Jurkat, Clone E6-1 (cell line): ENCODE results near the gene RBKS.
"Not testable (repeated sequence)": the region's sequence is repeated elsewhere in the genome, so short reads cannot be mapped to it uniquely, and the experiment has no call there.

Experiments used
- DNase-seq: peaks from one replicate; pipeline ENCODE4 v3.0.0-alpha.2; 2011; ENCODE audit warnings: low read depth, low spot score
- H3K4me3 ChIP-seq: 2 replicates; pipeline ENCODE4 v1.5.1; 2011; ENCODE audit warnings: mild to moderate bottlenecking, low read length, control low read depth, moderate library complexity

Gene RBKS

DNA sequence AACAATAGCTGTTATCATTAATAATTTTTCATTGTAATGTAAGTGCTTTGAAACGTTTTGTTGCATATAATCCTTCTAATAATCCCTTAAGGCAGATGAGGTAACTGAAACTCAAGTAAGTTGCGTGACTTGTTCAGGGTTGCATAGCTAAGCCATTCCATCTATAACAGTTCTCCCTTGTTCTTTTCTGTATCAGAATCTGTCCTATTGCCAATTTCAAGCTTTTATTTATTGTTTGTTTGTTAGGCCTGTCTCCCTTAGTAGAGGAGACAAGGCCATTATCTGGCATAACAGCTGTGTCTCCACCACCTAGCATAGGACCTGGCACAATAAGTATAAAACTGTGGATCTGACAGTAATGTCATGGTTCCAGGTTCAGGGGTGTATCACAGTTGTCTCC is 19.7 kb upstream of the RBKS start:
- DNase-seq: no peak
- no peak overlapping the region for H3K4me3 ChIP-seq

DNA sequence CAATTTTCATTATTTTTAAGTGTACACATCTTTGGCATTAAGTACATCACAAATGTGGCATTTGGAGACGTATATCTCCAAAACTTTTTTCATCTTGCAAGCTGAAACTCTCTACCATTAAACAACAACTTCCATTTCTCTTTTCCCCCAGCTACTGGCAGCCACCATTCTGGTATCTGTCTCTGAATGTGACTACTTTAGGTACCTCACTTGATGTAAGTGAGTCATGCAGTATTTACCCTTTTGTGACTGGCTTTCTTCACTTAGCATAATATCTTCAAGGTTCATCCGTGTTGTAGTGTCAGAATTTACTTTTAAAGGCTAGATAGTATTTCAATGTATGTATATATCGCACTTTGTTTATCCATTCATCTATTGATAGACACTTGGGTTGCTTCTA is 17.4 kb upstream of the RBKS start:
- no peak for DNase-seq
- H3K4me3 ChIP-seq: no peak overlapping the region

DNA sequence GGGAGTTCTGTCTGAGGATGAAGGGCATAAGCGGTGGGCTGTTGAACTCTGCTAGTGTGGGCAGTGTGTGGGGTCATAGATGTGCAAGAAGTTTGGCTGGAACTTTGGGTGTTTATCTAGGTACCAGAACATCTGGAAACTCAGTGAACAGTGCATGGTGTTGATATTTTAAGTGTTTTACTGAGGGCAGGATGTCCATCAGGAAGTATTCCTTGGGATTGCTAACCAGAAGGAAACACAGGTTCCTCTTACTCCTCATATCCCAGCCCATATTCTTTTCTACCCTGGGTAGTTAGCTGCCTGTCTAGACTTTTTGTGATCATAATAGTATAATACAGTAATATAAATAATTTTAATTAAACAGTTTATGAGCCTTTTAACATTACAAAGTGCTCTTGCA is 15.9 kb upstream of the RBKS start:
- no peak for DNase-seq
- H3K4me3 ChIP-seq: no peak overlapping the region

- H3K4me3 ChIP-seq: no peak overlapping the region
- DNase-seq: no peak
Observed at GRCh38 chr2:27904405-27904665, 14.1 kb upstream of the RBKS start.

- DNase-seq: no peak
- no peak overlapping the region for H3K4me3 ChIP-seq
Observed at GRCh38 chr2:27903649-27904404, 13.6 kb upstream of the RBKS start.

GRCh38 chr2:27903018-27903417 is 12.8 kb upstream of the RBKS start:
- DNase-seq: no peak
- H3K4me3 ChIP-seq: no peak overlapping the region

- DNase-seq: no peak
- H3K4me3 ChIP-seq: no peak overlapping the region
Observed at GRCh38 chr2:27902098-27902497, 11.9 kb upstream of the RBKS start.

DNA sequence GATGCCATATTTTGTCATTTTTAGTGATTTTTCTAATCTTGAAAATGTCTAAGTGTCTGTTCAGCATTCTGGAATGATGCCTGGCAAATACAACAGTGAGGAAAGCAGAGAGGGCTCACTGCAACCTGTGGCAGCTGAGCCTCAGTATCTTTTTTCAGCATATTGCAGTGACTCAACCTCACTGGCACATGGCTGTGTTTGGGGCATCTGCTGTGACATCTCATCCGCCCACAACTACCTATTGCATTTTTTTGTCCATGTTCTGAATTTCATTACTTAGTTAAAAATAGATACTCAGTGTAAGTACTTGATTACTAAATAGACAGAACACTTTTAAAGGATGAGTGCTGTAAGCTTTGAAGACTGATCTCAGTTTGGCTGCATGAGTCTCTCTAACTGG is 11.0 kb upstream of the RBKS start:
- no peak overlapping the region for H3K4me3 ChIP-seq
- DNase-seq: no peak

- DNase-seq: no peak
- H3K4me3 ChIP-seq: no peak overlapping the region
Observed at GRCh38 chr2:27897717-27898116, 7.5 kb upstream of the RBKS start.

DNA sequence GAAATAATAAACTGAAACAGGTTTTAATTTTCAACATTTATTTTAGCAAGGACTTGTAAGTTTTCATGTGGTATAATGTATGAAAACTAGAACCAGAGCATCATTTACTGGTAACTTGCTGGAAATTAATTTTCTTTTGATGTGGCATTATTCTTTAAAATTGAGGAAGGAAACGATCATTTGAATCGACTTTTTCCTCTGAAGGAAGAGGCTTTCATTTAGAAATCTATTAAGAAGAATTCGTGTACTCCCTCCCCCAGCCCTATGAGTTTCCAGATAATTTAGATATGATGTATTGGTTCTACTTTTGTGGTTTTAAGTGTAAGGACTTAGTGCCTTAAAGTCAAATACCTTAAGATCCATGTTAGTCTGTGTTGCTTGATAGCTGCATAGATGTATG is 2.8 kb upstream of the RBKS start:
- no peak for DNase-seq
- H3K4me3 ChIP-seq: no peak overlapping the region

GRCh38 chr2:27891673-27892105 is 1.5 kb upstream of the RBKS start:
- no peak for DNase-seq
- no peak overlapping the region for H3K4me3 ChIP-seq

- peak overlapping the region; percentile 91 for H3K4me3 ChIP-seq
- peak; percentile 71 for DNase-seq
Observed at GRCh38 chr2:27890924-27891672, 911 bp upstream of the RBKS start.

DNA sequence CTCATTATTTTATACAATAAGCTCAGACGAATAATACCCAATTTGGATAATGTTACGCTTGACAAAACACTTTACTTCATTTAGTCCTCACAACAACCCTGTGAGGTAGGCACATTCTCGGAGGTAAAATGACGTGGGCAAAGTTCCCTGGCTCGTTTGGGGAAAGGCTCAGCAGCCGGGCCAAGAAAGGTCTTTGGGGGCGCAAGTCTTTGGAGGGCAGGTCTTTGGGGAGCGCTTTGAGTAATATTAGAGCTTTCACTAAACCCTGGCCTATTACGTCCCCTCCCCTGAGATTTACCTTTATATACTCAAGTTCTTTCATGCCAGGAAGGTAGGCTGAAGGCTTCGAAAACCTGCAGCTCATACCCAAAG is 427 bp downstream of the RBKS start:
- DNase-seq: no peak
- H3K4me3 ChIP-seq: peak overlapping the region; percentile 91

GRCh38 chr2:27888790-27889189 is 1.4 kb downstream of the RBKS start:
- no peak overlapping the region for H3K4me3 ChIP-seq
- no peak for DNase-seq

- H3K4me3 ChIP-seq: no peak overlapping the region
- DNase-seq: no peak
Observed at GRCh38 chr2:27887830-27888229, 2.4 kb downstream of the RBKS start.

GRCh38 chr2:27887111-27887510 is 3.1 kb downstream of the RBKS start:
- no peak for DNase-seq
- H3K4me3 ChIP-seq: no peak overlapping the region

DNA sequence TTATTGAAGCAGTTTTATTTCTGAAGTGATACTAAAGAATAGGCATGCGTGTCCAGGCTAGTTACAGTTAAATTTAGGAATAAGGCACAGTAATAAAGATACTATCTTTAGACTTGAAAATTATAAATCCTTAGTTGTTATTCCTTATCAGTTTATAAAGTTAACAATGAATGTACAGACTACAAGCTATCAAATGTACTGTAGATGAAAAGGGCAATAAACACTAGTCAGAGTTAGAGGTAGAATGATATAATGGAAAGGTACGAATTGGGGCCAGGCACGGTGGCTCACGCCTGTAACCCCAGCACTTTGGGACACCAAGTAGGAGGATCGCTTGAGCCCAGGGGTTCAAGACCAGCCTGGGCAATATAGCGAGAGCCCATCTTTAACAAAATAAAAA is 3.9 kb downstream of the RBKS start:
- no peak for DNase-seq
- H3K4me3 ChIP-seq: no peak overlapping the region

DNA sequence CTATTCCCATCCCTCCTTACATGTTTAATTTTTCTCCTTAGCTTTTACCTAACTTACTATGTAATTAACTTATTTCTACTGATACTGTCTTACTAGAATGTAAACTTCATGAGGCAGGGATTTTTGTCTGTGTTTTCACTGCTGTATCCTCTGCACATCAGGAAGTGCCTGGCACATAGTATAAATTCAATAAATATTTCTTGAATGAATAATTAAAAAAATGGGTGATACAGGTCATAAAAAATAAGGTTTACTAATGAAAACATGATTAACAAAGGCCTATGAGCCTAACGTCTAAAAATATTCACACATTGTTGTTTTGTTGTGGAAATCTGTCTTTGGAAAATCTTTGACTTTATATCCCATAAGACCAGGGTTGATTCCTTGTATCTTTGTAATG is 4.5 kb downstream of the RBKS start:
- DNase-seq: no peak
- H3K4me3 ChIP-seq: no peak overlapping the region

DNA sequence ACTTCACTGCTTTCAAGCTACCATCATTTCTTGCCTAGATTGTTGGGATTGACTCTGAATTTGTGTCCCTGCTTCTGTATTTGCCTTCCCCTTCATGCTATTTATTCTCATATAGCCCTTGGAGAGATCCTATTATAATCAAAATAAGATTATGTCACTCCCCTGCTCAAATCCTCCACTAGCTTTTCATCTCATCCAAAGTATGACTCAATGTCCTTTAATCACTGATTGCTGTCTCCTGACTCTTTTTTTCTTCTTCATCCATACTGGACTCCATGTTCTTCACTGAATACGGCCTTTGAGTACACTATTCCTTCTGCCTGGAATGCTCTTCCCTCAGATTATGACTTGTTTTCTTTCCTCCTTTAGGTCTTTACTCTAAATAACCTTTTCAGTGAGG is 5.0 kb downstream of the RBKS start:
- no peak for DNase-seq
- no peak overlapping the region for H3K4me3 ChIP-seq

- no peak overlapping the region for H3K4me3 ChIP-seq
- DNase-seq: no peak
Observed at GRCh38 chr2:27884601-27885000, 5.6 kb downstream of the RBKS start.

GRCh38 chr2:27882584-27882922 is 7.6 kb downstream of the RBKS start:
- DNase-seq: not testable (repeated sequence)

More at GRCh38 chr2:27882584-27882922, 7.6 kb downstream of the RBKS start:
- H3K4me3 ChIP-seq: not testable (repeated sequence)
